A549 (cell line): ENCODE results near the gene AGBL4. TPM values are rescaled to one million over a fixed set of nuclear protein-coding genes. Genes with fewer than 3 reads are reported as not detected.
A peak's percentile ranks its signal among the peaks of the same experiment; 100 is the strongest.

Experiments used
- ATAC-seq, 2 experiments: fragments of 200-7000 bp in 1 of 2; fragments of >200 bp in 1 of 2; cut with Nextera tagmentation in 1 of 2; cut with Tn5 transposase in 1 of 2; 3 replicates each; pipeline versions ENCODE4 v1.8.0 to v1.9.1; 2018 to 2020; ENCODE audit warnings: mild to moderate bottlenecking in 1 of 2, moderate library complexity in 1 of 2
- CTCF ChIA-PET: fragments of 300-600 bp; sonication (Branson Sonifier 250); formaldehyde crosslinking; extraction: SDS; loops from one replicate; lab custom pipeline; 2021; ENCODE audit warnings: antibody characterized with exemption, inconsistent platforms; lab: Yijun Ruan, JAX
- POLR2A ChIA-PET: fragments of 350-600 bp; formaldehyde crosslinking; extraction: SDS; loops from one replicate; lab custom pipeline; 2021; ENCODE audit warnings: antibody characterized with exemption, inconsistent platforms; lab: Yijun Ruan, JAX
- DNase-seq, 2 experiments: peaks; one replicate each; pipeline versions ENCODE4 v3.0.0 to v3.0.0-alpha.2; 2011 to 2016; ENCODE audit warnings: low read depth in 1 of 2, low spot score in 1 of 2
- FAIRE-seq: peaks from 2 replicates; lab custom pipeline; 2011; peaks lifted over from hg19 to GRCh38; lab: Jason Lieb, UNC
- H3K27ac ChIP-seq, 2 experiments: fragments of >200 bp; sonication (Bioruptor Twin); formaldehyde crosslinking; 3 replicates each; pipeline ENCODE4 v1.5.1; 2016 to 2017
- H3K4me1 ChIP-seq: fragments of >200 bp; sonication (Bioruptor Twin); formaldehyde crosslinking; 3 replicates; pipeline ENCODE4 v1.6.1; 2016
- H3K4me2 ChIP-seq: fragments of >200 bp; sonication (Bioruptor Twin); formaldehyde crosslinking; 3 replicates; pipeline ENCODE4 v1.6.1; 2016
- H3K4me3 ChIP-seq: fragments of >200 bp; sonication (Bioruptor Twin); formaldehyde crosslinking; 3 replicates; pipeline ENCODE4 v1.5.1; 2016
- H3K9me3 ChIP-seq: fragments of >200 bp; sonication (Bioruptor Twin); formaldehyde crosslinking; 3 replicates; pipeline ENCODE4 v1.6.1; 2016
- CBX2 ChIP-seq: fragments of 200-600 bp; sonication (generic); IDR thresholded peaks from 2 replicates; pipeline ENCODE4 v1.6.1; 2016; ENCODE audit warnings: low read depth, mild to moderate bottlenecking, borderline replicate concordance
- CBX8 ChIP-seq: fragments of 200-600 bp; sonication (generic); IDR thresholded peaks from 2 replicates; pipeline ENCODE4 v1.6.1; 2016
- CTCF ChIP-seq: fragments of >200 bp; sonication (Bioruptor Twin); formaldehyde crosslinking; IDR thresholded peaks from 3 replicates; pipeline ENCODE4 v1.5.1; 2016
- ESRRA ChIP-seq: fragments of 150-350 bp; IDR thresholded peaks from 2 replicates; pipeline ENCODE4 v1.6.1; 2014; ENCODE audit warnings: mild to moderate bottlenecking, low read length, borderline replicate concordance
- GATA3 ChIP-seq: IDR thresholded peaks from 2 replicates; pipeline ENCODE4 v1.6.1; 2012; ENCODE audit warnings: borderline replicate concordance
- HDAC2 ChIP-seq: fragments of 200-600 bp; sonication (generic); IDR thresholded peaks from 2 replicates; pipeline ENCODE4 v1.6.1; 2016
- HEYL ChIP-seq: fragments of 250-450 bp; sonication (Bioruptor Pico); IDR thresholded peaks from 2 replicates; pipeline ENCODE4 v1.8.0; 2021; ENCODE audit warnings: mild to moderate bottlenecking, moderate library complexity
- HOXA7 ChIP-seq: fragments of 250-450 bp; sonication (Bioruptor Pico); IDR thresholded peaks from 2 replicates; pipeline ENCODE4 v1.5.0; 2020; ENCODE audit warnings: mild to moderate bottlenecking, moderate library complexity
- HOXB13 ChIP-seq: fragments of 250-450 bp; sonication (Bioruptor Pico); IDR thresholded peaks from 2 replicates; pipeline ENCODE4 v1.5.0; 2020; ENCODE audit warnings: low read depth, mild to moderate bottlenecking, moderate library complexity
- JUN ChIP-seq, 2 experiments: fragments of >200 bp; sonication (Bioruptor Twin); formaldehyde crosslinking; IDR thresholded peaks; 2 replicates in 1 of 2; 3 replicates in 1 of 2; pipeline ENCODE4 v1.6.1; 2016 to 2017
- NFE2L2 ChIP-seq: fragments of 150-350 bp; conservative IDR thresholded peaks from 2 replicates; pipeline ENCODE4 v1.6.1; 2014; ENCODE audit warnings: low read length
- NPAS2 ChIP-seq: fragments of 250-450 bp; sonication (Bioruptor Pico); IDR thresholded peaks from 2 replicates; pipeline ENCODE4 v1.8.0; 2022; ENCODE audit warnings: mild to moderate bottlenecking, moderate library complexity, borderline replicate concordance
- PHF8 ChIP-seq: fragments of 200-600 bp; sonication (generic); IDR thresholded peaks from 2 replicates; pipeline ENCODE4 v1.6.1; 2016; ENCODE audit warnings: low read depth, mild to moderate bottlenecking, antibody characterized with exemption, moderate library complexity, borderline replicate concordance
- POLR2AphosphoS2 ChIP-seq: conservative IDR thresholded peaks from 2 replicates; pipeline ENCODE4 v1.6.1; 2012; ENCODE audit warnings: low read length, improper control_type of control experiment, inconsistent platforms
- RAD21 ChIP-seq, 2 experiments: fragments of >200 bp in 1 of 2; sonication (Bioruptor Twin) in 1 of 2; formaldehyde crosslinking in 1 of 2; IDR thresholded peaks in 1 of 2; conservative IDR thresholded peaks in 1 of 2; 2 replicates in 1 of 2; 3 replicates in 1 of 2; pipeline ENCODE4 v1.6.1; 2012 to 2018; ENCODE audit warnings: inconsistent platforms in 1 of 2
- RARB ChIP-seq: fragments of 250-450 bp; sonication (Bioruptor Pico); IDR thresholded peaks from 2 replicates; pipeline ENCODE4 v1.8.0; 2021; ENCODE audit warnings: mild to moderate bottlenecking, moderate library complexity
- RFX5 ChIP-seq: fragments of 450-650 bp; IDR thresholded peaks from 2 replicates; pipeline ENCODE4 v1.7.1; 2014; ENCODE audit warnings: antibody characterized with exemption, mild to moderate bottlenecking, moderate library complexity
- RNF2 ChIP-seq: fragments of 200-600 bp; sonication (generic); IDR thresholded peaks from 2 replicates; pipeline ENCODE4 v1.6.1; 2016; ENCODE audit warnings: low read depth, mild to moderate bottlenecking, antibody characterized with exemption, moderate library complexity, borderline replicate concordance
- SMC3 ChIP-seq: fragments of >200 bp; sonication (Bioruptor Twin); formaldehyde crosslinking; IDR thresholded peaks from 3 replicates; pipeline ENCODE4 v1.6.1; 2018; ENCODE audit warnings: inconsistent platforms
- SREBF2 ChIP-seq: fragments of 450-650 bp; IDR thresholded peaks from 2 replicates; pipeline ENCODE4 v1.6.1; 2014; ENCODE audit warnings: mild to moderate bottlenecking, moderate library complexity
- TFCP2L1 ChIP-seq: fragments of 250-450 bp; sonication (Bioruptor Pico); IDR thresholded peaks from 2 replicates; pipeline ENCODE4 v1.5.0; 2021; ENCODE audit warnings: mild to moderate bottlenecking
- TP53 ChIP-seq: fragments of 250-450 bp; sonication (Bioruptor Pico); IDR thresholded peaks from 2 replicates; pipeline ENCODE4 v1.5.0; 2021; ENCODE audit warnings: mild to moderate bottlenecking, moderate library complexity
- ZFP36 ChIP-seq: fragments of 450-650 bp; IDR thresholded peaks from 2 replicates; pipeline ENCODE4 v1.6.1; 2014; ENCODE audit warnings: borderline replicate concordance; ENCODE audit not compliant: partially characterized antibody
- WGBS: methylation state at CpG from one replicate; pipeline ENCODE4 v1.1.6; 2017; ENCODE audit errors: missing lambda C conversion rate; 5-methylcytosine and 5-hydroxymethylcytosine counted together
- polyA plus RNA-seq, 4 experiments: library from polyadenylated mRNA; depleted of rRNA in 3 of 4; stranded (reverse); fragments of >200 nt; fragmentation: RNase III in 1 of 4; extraction: RNeasy Plus Mini Kit Qiagen cat#74134 plus additional on column Dnase treatment in 1 of 4; gene quantifications; 2 replicates in 3 of 4; 3 replicates in 1 of 4; pipeline ENCODE4 v1.2.3, GENCODE V29; 2011 to 2017
- TF ChIP-seq, protein P1 (sequence below): fragments of 250-450 bp; sonication (Bioruptor Pico); IDR thresholded peaks from 2 replicates; pipeline ENCODE4 v1.5.0; 2021; ENCODE audit warnings: mild to moderate bottlenecking, moderate library complexity, borderline replicate concordance
- TF ChIP-seq, protein P2 (sequence below): IDR thresholded peaks from 2 replicates; pipeline ENCODE4 v1.6.1; 2012; ENCODE audit warnings: low read depth, borderline replicate concordance
- TF ChIP-seq, protein P3 (sequence below): fragments of >200 bp; sonication (Bioruptor Twin); formaldehyde crosslinking; IDR thresholded peaks from 3 replicates; pipeline ENCODE4 v1.6.1; 2016
- TF ChIP-seq, protein P4 (sequence below): fragments of 450-650 bp; IDR thresholded peaks from 2 replicates; pipeline ENCODE4 v1.6.1; 2014; ENCODE audit warnings: antibody characterized with exemption

AGBL4 gene
- polyA plus RNA-seq, 2 of the 4 experiments (the other 2 are of a cell fraction), result not detected

DNA sequence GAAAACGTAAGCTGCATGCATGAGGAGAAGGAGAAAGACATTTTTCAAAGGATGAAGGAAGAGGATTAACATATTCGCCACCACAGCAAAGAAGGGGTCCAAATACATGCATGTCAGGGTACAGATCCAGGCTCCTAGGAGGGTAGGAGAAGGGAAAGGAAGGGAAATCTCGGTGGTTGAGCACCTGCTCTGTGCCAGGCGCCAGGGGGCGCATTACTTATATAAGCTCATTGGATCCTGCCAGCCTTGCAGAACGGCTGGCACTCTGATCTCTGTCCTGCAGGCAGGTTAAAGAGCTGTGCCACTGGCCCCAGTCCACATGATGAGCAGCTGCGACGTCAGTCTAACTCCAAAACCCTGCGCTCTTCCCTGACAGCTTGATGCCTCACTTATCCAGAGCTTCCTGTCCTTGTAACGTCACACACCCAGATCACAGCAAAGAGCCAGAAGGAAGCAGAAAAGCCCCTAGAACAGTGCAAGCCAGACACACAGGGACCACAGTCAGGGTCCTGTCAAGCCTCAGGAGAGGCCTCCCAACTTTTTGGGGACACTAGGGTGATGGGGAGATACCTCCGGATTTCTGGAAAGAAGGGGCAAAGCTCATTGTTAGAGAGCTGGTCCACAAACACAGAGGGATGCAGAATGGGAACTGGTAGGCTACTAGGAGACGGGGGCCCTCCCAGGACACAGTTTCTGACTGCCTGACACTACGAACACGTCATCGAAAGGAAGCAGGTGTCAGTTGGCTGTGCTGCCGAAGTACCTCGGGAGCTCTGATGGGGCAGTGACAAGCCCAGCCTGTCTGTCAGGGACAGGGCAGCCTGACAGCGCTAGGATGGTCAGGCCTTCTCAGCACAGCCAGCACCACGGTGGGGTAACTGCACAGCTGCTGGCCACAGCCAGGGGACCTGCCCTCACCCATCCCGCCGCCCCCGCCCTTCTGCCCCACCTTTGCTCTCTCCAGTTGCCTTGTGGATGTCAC lies 1346.2 kb downstream of the AGBL4 start:
- H3K27ac ChIP-seq, result no peak overlapping the region
- WGBS, result 22% methylated on average over 9 of the region's 22 CpGs
- POLR2A ChIA-PET, result no interaction called here
- H3K4me2 ChIP-seq, result no peak overlapping the region
- no peak for TF ChIP-seq SREBF2
- TF ChIP-seq SMC3, result peak; percentile 70
- TF ChIP-seq ZFP36, result no peak
- TF ChIP-seq CTCF, result peak; percentile 61
- peak; percentile 41 to 49; a peak in 4 of 5 replicates for TF ChIP-seq RAD21 (conservative IDR thresholded peaks at IDR 0.05 in 1 of 2, IDR thresholded peaks at IDR 0.05 in 1 of 2)
- TF ChIP-seq NPAS2 (CRISPR knock-in tag), result no peak
- TF ChIP-seq, protein P1, sequence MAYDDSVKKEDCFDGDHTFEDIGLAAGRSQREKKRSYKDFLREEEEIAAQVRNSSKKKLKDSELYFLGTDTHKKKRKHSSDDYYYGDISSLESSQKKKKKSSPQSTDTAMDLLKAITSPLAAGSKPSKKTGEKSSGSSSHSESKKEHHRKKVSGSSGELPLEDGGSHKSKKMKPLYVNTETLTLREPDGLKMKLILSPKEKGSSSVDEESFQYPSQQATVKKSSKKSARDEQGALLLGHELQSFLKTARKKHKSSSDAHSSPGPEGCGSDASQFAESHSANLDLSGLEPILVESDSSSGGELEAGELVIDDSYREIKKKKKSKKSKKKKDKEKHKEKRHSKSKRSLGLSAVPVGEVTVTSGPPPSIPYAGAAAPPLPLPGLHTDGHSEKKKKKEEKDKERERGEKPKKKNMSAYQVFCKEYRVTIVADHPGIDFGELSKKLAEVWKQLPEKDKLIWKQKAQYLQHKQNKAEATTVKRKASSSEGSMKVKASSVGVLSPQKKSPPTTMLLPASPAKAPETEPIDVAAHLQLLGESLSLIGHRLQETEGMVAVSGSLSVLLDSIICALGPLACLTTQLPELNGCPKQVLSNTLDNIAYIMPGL (CRISPR knock-in tag), result no peak
- TF ChIP-seq RFX5, result no peak
- TF ChIP-seq TP53 (CRISPR knock-in tag), result no peak
- no peak for TF ChIP-seq CBX2
- no peak for TF ChIP-seq JUN (IDR thresholded peaks at IDR 0.05)
- CTCF ChIA-PET, result interaction anchor here (0.6 to 2.5 kb wide), 34 partner anchors 8 to 1672 kb away, joined by 3 to 15 read pairs (median 4); no protein-coding TSS in a partner anchor
- no peak for FAIRE-seq
- DNase-seq, result peak; percentile 24 to 58
- no peak overlapping the region for H3K4me3 ChIP-seq
- H3K9me3 ChIP-seq, result no peaks in the 10 kb centered on the region
- ATAC-seq, result peak; percentile 88 to 96
- no peaks in the 10 kb centered on the region for H3K4me1 ChIP-seq

DNA sequence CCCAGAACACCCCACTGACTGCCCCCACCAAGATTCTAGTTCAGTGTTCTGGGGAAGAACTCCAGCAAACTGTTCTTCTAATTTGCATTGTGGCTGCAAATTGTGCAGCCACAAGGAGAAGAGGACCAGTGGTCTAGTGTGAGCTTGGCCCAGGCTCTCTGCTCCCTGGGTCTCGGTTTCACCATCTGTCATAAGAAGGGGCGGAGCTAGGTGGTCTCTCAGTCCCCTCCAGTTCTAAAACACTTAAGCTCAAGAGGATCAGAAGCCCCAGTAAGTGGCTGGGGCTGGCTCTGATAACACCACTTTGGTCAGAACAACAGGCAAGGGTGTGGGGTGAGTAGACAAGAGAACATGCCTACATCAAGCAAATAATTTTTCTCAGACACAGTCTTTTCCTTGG lies 1346.9 kb downstream of the AGBL4 start:
- Histone ChIP-seq H3K9me3 (no peaks in the 10 kb centered on the region), H3K4me1 (no peaks in the 10 kb centered on the region), H3K4me3 (no peak overlapping the region), H3K4me2 (no peak overlapping the region), H3K27ac (no peak overlapping the region)
- FAIRE-seq (no peak), DNase-seq (no peak), ATAC-seq (no peak)
- CTCF ChIA-PET, result interaction anchor here (0.6 to 2.5 kb wide), 27 partner anchors 8 to 1672 kb away, joined by 3 to 15 read pairs (median 4); no protein-coding TSS in a partner anchor
- POLR2A ChIA-PET, result no interaction called here
- TF ChIP-seq GATA3, result no peak
- no peak for TF ChIP-seq HOXB13 (CRISPR knock-in tag)
- TF ChIP-seq ESRRA, result no peak
- no peak for TF ChIP-seq RARB
- TF ChIP-seq, protein P2, sequence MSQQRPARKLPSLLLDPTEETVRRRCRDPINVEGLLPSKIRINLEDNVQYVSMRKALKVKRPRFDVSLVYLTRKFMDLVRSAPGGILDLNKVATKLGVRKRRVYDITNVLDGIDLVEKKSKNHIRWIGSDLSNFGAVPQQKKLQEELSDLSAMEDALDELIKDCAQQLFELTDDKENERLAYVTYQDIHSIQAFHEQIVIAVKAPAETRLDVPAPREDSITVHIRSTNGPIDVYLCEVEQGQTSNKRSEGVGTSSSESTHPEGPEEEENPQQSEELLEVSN, result no peak
- TF ChIP-seq, protein P3, sequence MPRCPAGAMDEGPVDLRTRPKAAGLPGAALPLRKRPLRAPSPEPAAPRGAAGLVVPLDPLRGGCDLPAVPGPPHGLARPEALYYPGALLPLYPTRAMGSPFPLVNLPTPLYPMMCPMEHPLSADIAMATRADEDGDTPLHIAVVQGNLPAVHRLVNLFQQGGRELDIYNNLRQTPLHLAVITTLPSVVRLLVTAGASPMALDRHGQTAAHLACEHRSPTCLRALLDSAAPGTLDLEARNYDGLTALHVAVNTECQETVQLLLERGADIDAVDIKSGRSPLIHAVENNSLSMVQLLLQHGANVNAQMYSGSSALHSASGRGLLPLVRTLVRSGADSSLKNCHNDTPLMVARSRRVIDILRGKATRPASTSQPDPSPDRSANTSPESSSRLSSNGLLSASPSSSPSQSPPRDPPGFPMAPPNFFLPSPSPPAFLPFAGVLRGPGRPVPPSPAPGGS, result no peak
- TF ChIP-seq HDAC2, result no peak
- no peak for TF ChIP-seq HOXA7
- TF ChIP-seq NFE2L2, result no peak
- no peak for TF ChIP-seq CBX8
- no peak for TF ChIP-seq NPAS2 (CRISPR knock-in tag)
- TF ChIP-seq RNF2, result no peak
- no peak for TF ChIP-seq TFCP2L1
- TF ChIP-seq PHF8, result no peak
- TF ChIP-seq HEYL, result no peak
- TF ChIP-seq POLR2AphosphoS2, result no peak
- TF ChIP-seq, protein P4, sequence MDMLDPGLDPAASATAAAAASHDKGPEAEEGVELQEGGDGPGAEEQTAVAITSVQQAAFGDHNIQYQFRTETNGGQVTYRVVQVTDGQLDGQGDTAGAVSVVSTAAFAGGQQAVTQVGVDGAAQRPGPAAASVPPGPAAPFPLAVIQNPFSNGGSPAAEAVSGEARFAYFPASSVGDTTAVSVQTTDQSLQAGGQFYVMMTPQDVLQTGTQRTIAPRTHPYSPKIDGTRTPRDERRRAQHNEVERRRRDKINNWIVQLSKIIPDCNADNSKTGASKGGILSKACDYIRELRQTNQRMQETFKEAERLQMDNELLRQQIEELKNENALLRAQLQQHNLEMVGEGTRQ, result no peak
- TF ChIP-seq SMC3, result no peak
- WGBS, result no CpG with 5 or more reads among the region's 2 CpGs
